MM.1S (cell line): ENCODE data around the gene SHBG.

ENCODE experiments used
- DNase-seq: peaks from one replicate; pipeline ENCODE4 v3.0.0-alpha.2; 2015
- H2AFZ ChIP-seq: fragments of 300-600 bp; sonication (generic); 2 replicates; pipeline ENCODE4 v1.6.0; 2016; ENCODE audit warnings: antibody characterized with exemption, low read length
- H3F3A ChIP-seq: fragments of 300-600 bp; sonication (generic); 2 replicates; pipeline ENCODE4 v1.6.1; 2016; ENCODE audit warnings: mild to moderate bottlenecking, antibody characterized with exemption, low read length, moderate library complexity, mixed read lengths; ENCODE audit not compliant: insufficient read depth
- H3K27ac ChIP-seq: fragments of 300-600 bp; sonication (generic); 2 replicates; pipeline ENCODE4 v1.5.1; 2016; ENCODE audit warnings: mild to moderate bottlenecking, low read length
- H3K27me3 ChIP-seq: fragments of 300-600 bp; sonication (generic); replicated peaks from 2 replicates; pipeline ENCODE4 v1.6.0; 2016; ENCODE audit warnings: low read length; ENCODE audit not compliant: insufficient read depth
- H3K36me3 ChIP-seq: fragments of 300-600 bp; sonication (generic); replicated peaks from 2 replicates; pipeline ENCODE4 v1.6.1; 2016; ENCODE audit warnings: mild to moderate bottlenecking, low read length, mixed read lengths; ENCODE audit not compliant: insufficient read depth
- H3K4me1 ChIP-seq: fragments of 300-600 bp; sonication (generic); 2 replicates; pipeline ENCODE4 v1.6.1; 2016; ENCODE audit warnings: low read length, mixed read lengths
- H3K4me2 ChIP-seq: fragments of 300-600 bp; sonication (generic); 2 replicates; pipeline ENCODE4 v1.6.0; 2016; ENCODE audit warnings: low read depth, low read length
- H3K4me3 ChIP-seq: fragments of 300-600 bp; sonication (generic); 2 replicates; pipeline ENCODE4 v1.5.1; 2016; ENCODE audit warnings: low read length, mixed read lengths
- H3K79me2 ChIP-seq: fragments of 300-600 bp; sonication (generic); 2 replicates; pipeline ENCODE4 v1.6.1; 2016; ENCODE audit warnings: mixed run types, low read length, mixed read lengths
- H3K9ac ChIP-seq: fragments of 300-600 bp; sonication (generic); 2 replicates; pipeline ENCODE4 v1.6.1; 2016; ENCODE audit warnings: low read length, mixed read lengths
- H3K9me2 ChIP-seq: fragments of 300-600 bp; sonication (generic); replicated peaks from 2 replicates; pipeline ENCODE4 v1.6.1; 2016; ENCODE audit warnings: mild to moderate bottlenecking, low read length, mixed read lengths; ENCODE audit not compliant: insufficient read depth
- H3K9me3 ChIP-seq: fragments of 300-600 bp; sonication (generic); replicated peaks from 2 replicates; pipeline ENCODE4 v1.6.1; 2016; ENCODE audit warnings: mild to moderate bottlenecking, low read length, mixed read lengths; ENCODE audit not compliant: insufficient read depth
- H4K20me1 ChIP-seq: fragments of 300-600 bp; sonication (generic); 2 replicates; pipeline ENCODE4 v1.6.1; 2016; ENCODE audit warnings: mild to moderate bottlenecking, low read length, moderate library complexity, mixed read lengths; ENCODE audit not compliant: insufficient read depth
- EZH2 ChIP-seq: fragments of 300-600 bp; sonication (generic); optimal IDR thresholded peaks from 2 replicates; pipeline ENCODE3; 2017; ENCODE audit warnings: low read depth, mild to moderate bottlenecking, antibody characterized with exemption, low read length, mixed read lengths
- EZH2phosphoT487 ChIP-seq: fragments of 300-600 bp; sonication (generic); IDR thresholded peaks from 2 replicates; pipeline ENCODE4 v1.6.1; 2018; ENCODE audit warnings: antibody characterized with exemption, low read length
- TF ChIP-seq, protein P1 (sequence below): fragments of 300-600 bp; sonication (generic); IDR thresholded peaks from 2 replicates; pipeline ENCODE4 v1.5.1; 2016; ENCODE audit warnings: antibody characterized with exemption, low read length, mixed read lengths

Gene SHBG

DNA sequence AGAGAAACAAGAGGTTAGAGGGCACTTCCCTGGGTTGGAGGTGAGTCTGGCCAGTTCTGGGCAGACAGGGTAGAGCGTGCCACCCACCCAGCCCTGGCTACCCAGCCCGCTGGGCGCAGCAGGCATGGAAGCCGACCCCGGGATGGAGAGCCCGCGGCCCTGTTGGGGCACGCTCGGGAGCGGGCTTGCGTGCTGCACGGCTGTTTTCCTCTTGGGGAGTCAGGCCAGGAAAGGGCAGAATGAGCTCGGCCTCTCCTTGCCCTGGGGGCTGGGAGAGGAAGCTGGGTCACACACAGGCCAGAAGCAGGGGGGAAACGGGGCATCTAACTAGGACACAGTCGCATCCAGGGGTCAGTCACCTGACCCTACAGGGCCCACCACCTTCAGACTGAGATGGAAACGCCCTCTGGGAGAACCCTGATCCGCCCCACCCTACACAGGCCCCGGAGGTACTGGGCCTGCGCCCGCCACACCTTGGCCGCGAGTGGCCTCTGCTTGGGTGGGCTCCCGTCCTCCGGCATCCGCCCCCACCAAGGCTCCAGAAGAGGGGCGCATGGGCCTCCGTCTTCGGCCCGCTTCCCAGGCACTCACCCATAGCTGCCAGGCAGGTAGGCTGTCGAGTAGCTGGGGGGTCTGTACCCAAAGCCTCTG, 41.3 kb upstream of the SHBG start:
- H3K9me3 ChIP-seq: no peaks in the 10 kb centered on the region
- 0 out of 2 replicates have a peak, but pooled peaks cover 2% of the 10 kb centered on the region for H3K4me1 ChIP-seq
- TF ChIP-seq, protein P1, sequence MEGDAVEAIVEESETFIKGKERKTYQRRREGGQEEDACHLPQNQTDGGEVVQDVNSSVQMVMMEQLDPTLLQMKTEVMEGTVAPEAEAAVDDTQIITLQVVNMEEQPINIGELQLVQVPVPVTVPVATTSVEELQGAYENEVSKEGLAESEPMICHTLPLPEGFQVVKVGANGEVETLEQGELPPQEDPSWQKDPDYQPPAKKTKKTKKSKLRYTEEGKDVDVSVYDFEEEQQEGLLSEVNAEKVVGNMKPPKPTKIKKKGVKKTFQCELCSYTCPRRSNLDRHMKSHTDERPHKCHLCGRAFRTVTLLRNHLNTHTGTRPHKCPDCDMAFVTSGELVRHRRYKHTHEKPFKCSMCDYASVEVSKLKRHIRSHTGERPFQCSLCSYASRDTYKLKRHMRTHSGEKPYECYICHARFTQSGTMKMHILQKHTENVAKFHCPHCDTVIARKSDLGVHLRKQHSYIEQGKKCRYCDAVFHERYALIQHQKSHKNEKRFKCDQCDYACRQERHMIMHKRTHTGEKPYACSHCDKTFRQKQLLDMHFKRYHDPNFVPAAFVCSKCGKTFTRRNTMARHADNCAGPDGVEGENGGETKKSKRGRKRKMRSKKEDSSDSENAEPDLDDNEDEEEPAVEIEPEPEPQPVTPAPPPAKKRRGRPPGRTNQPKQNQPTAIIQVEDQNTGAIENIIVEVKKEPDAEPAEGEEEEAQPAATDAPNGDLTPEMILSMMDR: no peak
- no peak for TF ChIP-seq EZH2phosphoT487
- TF ChIP-seq EZH2: no peak
- no peak overlapping the region for H2AFZ ChIP-seq
- DNase-seq: no peak
- no peaks in the 10 kb centered on the region for H3K9me2 ChIP-seq
- no peaks in the 10 kb centered on the region for H3K36me3 ChIP-seq
- H3K27ac ChIP-seq: no peak overlapping the region
- H3K4me3 ChIP-seq: no peak overlapping the region
- no peaks in the 10 kb centered on the region for H3K27me3 ChIP-seq
- peaks cover 12% of the 10 kb centered on the region; the same call in 1 of the 2 replicates for H3F3A ChIP-seq
- peaks cover 26% of the 10 kb centered on the region for H3K79me2 ChIP-seq
- no peaks in the 10 kb centered on the region for H4K20me1 ChIP-seq
- H3K9ac ChIP-seq: no peak overlapping the region
- no peak overlapping the region for H3K4me2 ChIP-seq

GRCh38 chr17:7589204-7589868, 40.6 kb upstream of the SHBG start:
- Histone ChIP-seq H3K9me3 (no peaks in the 10 kb centered on the region), H4K20me1 (no peaks in the 10 kb centered on the region), H3K27me3 (no peaks in the 10 kb centered on the region), H3K4me1 (0 out of 2 replicates have a peak, but pooled peaks cover 2% of the 10 kb centered on the region), H3K79me2 (peaks cover 23% of the 10 kb centered on the region), H2AFZ (no peak overlapping the region), H3F3A (peaks cover 9% of the 10 kb centered on the region; the same call in 1 of the 2 replicates), H3K4me2 (no peak overlapping the region), H3K36me3 (no peaks in the 10 kb centered on the region), H3K9ac (no peak overlapping the region), H3K4me3 (no peak overlapping the region), H3K27ac (no peak overlapping the region), H3K9me2 (no peaks in the 10 kb centered on the region)
- TF ChIP-seq EZH2 (no peak), EZH2phosphoT487 (no peak)
- TF ChIP-seq, protein P1: no peak; the same call in 1 of the 2 replicates
- no peak for DNase-seq

- Histone ChIP-seq H3K4me2 (no peak within 1 kb of the TSS), H4K20me1 (no peaks in the 10 kb centered on the region), H3K4me1 (no peaks in the 10 kb centered on the region), H3K36me3 (no peaks in the 10 kb centered on the region), H3K27me3 (no peaks in the 10 kb centered on the region), H2AFZ (no peak within 1 kb of the TSS), H3K4me3 (no peak within 1 kb of the TSS), H3K9me3 (no peaks in the 10 kb centered on the region), H3K79me2 (peaks cover 15% of the 10 kb centered on the region), H3F3A (0 out of 2 replicates have a peak, but pooled peaks cover 8% of the 10 kb centered on the region), H3K9me2 (no peaks in the 10 kb centered on the region), H3K27ac (no peak within 1 kb of the TSS), H3K9ac (no peak within 1 kb of the TSS)
- no peak for TF ChIP-seq EZH2phosphoT487
- TF ChIP-seq EZH2: no peak
- TF ChIP-seq, protein P1: no peak
- no peak for DNase-seq
Measured at GRCh38 chr17:7589891-7590691, 39.8 kb upstream of the SHBG start, which contains the start of gene SOX15. TSS of gene SOX15 (minus strand) at chr17:7590094. CDS start at chr17:7589676, 418 bp downstream.
